Activated CD4-positive, alpha-beta T cell treated with anti-CD3 and anti-CD28 coated beads for 24 hours (primary cell): ENCODE measurements around the gene VPS72.
A peak's percentile ranks its signal among the peaks of the same experiment; 100 is the strongest.
"Not testable (repeated sequence)": the region's sequence is repeated elsewhere in the genome, so short reads cannot be mapped to it uniquely, and the experiment has no call there.

Source experiments
- DNase-seq, 2 donors: peaks; one replicate each; pipeline ENCODE4 v3.0.0-alpha.2; 2020; ENCODE audit warnings: low read depth in 2 of 2

The VPS72 gene, protein sequence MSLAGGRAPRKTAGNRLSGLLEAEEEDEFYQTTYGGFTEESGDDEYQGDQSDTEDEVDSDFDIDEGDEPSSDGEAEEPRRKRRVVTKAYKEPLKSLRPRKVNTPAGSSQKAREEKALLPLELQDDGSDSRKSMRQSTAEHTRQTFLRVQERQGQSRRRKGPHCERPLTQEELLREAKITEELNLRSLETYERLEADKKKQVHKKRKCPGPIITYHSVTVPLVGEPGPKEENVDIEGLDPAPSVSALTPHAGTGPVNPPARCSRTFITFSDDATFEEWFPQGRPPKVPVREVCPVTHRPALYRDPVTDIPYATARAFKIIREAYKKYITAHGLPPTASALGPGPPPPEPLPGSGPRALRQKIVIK

DNA sequence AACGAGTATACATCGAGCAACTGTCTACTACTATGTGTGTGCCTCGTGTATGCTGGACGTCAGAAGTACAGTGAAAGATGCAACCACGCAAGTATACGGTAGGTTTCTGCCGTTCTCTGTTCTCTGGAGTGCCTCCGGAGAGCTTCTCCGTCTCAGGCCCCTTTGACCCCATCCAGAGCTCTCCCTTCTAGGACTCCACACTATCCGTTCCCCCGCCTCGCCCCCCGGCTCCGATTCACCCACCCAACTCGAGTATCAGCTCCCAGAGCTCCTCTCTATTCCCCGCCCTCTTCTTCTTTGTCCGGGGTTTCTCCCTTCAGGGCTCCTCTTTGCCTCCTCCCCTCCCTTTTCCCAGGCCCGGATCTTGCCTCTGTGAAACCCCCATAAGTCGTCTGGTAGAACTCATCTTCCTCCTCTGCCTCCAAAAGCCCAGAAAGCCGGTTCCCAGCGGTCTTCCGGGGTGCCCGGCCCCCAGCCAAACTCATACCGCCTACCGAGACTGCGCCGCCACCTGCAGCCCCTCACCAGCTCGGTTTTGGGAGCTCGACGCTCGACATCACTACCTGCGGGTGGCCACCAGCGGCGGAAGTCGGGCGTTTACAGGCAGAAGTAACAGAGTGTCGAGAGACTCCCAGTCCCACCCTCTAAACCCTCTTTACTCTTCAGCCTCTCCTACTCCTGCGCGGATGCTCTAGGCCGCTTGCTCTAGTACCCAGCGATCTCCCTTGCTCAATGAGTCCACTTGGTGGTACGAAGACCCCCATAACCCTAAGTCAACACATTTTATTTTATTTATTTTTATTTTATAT is at the start of gene VPS72:
VPS72 (minus strand) TSS at position 561 of the 809 bp plus-strand sequence; CDS start at position 485, 76 bp downstream.
- DNase-seq: peak; percentile 77 to 79

DNA sequence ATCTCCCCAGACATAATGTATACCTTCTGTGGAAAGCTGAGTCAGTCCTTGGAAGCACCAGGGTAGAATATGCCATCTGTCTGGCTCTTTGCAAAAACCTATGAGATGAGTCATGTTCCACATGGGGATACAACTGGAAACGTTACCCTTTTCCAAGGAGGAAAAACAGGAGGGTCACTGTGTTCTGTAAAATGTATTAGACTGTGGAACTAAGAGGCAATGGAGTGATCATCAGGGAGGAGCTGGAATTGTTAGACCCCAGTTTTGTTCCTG is 48.4 kb upstream of the VPS72 start:
- DNase-seq: no peak

DNA sequence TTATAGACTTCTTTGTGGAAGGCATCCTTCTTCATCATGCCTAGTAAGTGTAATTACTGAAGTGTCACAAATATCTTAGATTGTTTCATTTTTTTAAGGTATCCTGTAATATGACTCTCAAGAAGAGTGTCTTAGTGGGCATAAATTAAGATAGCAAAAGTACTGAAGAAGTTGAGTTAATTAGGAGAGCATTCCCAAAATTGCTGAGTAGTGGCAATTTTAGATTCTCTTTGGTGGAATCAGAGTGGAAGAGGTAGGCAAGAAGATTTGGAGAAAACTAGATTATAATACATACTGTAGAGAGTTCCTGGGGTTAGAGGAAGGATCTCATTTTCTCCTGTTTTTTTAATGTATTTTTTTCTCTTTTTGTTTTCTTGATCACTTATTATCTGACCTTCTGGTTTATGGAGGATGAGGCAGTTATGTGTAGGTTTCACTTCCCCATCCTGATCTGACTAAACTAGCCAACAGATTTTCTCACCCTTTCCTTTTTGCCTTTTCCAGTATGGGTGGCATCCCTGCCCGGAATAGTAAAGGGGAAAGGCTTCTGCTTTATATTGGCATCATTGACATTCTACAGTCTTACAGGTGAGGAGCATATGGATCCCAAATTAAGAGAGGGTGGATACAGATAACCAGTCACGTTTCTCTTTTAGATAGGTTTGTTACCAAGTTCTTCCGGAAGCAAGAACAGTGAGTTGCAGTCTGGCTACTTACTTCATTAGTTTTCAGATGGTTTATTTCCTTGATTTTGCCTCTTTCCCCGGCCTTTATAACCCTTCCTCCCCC is 47.9 kb upstream of the VPS72 start:
- no peak for DNase-seq

DNA sequence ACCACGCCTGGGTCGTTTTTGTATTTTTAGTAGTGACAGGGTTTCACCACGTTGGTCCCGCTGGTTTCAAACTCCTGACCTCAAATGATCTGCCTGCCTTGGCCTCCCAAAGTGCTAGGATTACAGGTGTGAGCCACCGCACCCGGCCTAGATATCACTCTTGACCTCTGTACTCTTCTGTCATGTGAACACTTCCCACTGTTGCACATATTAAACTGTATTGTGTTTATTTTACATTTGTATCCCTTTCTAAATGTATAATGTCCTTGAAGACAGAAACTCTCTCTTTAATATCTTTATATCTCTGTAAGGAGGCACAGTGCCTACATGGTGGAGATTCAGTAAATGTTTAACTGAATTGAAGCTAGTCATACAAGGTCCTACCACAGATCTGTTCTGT is 45.2 kb upstream of the VPS72 start:
- no peak for DNase-seq

DNA sequence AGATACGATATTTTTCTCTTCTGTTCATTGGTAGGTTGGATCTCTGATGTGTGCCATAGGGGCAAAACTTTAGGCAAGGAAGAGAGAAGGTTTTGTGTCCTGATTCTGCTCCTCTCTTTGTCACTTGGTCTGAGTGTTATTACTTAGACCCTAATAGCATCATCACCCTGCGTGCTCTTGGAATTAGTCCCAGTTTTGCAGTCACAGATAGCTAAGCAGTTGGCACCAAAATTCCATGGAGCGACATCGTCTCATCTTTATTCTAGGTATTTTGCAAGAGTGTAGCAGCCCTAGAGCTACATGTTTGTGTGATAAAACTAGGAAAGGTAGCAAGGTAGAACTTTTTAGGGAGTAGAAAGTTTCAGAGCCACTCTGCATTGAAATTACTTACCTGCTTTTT is 32.1 kb upstream of the VPS72 start:
- no peak for DNase-seq

DNA sequence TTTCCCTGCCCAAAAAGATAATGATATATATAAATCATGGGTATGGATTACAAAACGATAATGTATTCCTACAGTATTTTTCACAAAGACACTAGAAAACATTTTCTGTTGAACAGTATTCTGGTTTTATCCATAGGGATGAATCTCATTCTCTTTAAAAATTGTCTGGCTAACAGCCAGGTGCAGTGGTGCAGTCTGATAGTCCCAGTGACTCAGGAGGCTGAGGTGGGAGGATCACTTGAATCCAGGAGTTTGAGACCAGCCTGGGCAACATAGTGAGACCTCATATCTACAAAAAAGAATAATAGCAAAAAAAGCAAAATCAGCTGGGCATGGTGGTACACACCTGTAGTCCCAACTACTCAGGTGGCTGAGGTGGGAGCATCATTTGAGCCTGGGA is 31.6 kb upstream of the VPS72 start:
- no peak for DNase-seq

DNA sequence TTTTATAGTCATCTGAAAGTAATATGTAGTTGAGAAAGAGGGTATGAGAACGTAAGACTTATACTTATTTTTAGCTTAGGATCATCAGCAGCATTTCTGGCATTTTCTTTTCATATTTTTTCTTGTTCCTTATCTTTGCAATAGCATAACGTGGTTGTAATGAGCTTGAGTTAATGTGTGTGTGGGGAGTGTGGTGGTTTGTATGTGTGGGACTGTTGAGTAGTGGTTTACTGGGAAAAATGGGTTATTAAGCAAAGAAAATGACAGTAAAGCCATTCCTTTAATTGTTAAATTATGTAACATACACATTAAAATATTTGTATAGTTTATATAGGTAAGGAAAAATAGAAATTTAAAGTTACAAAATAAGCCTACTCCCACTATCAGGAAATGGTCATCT is 23.6 kb upstream of the VPS72 start:
- no peak for DNase-seq

DNA sequence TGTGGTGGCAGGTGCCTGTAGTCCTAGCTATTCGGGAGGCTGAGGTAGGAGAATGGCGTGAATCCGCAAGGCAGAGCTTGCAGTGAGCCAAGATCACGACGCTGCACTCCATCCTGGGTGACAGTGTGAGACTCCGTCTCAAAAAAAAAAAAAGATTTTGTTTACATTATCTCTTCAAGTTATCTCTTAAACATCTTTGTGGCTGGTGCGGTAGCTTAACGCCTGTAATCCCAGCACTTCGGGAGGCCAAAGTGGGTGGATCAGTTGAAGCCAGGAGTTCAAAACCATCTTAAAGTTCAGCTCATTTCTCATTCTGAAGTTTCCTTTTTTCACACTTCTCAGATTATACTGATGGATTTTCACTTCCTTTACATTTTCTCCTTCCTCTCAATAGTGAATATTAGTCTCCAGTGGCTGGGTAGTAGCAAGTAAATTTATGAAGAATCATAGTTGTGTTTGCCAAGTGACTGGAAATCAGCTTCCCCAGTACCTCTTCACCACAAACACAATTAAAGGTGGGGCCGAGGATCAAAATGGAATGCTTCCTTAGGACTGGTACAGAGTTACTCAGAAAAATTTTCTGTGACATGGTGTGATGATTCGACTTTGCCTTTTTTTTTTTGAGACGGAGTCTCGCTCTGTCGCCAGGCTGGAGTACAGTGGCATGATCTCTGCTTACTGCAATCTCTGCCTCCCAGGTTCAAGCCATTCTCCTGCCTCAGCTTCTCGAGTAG is 22.1 kb upstream of the VPS72 start:
- no peak for DNase-seq

DNA sequence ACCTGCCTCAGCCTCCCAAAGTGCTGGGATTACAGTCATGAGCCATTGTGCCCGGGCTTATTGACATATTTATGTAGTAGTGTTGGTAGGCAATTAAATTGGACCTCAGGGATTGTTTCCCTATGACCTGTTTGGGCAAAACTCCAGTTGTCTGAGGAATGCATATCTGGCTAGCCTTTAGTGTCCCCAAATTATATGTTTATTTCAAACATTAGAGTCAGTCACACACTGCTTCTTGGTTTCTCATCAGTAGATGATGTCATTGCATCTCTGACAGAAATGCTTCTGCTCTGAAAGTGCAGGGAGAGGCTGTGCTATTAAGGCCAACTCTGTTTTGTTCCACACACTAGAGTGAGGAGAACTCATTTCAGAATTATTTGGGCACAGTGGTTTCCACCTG is 20.8 kb upstream of the VPS72 start:
- DNase-seq: no peak

DNA sequence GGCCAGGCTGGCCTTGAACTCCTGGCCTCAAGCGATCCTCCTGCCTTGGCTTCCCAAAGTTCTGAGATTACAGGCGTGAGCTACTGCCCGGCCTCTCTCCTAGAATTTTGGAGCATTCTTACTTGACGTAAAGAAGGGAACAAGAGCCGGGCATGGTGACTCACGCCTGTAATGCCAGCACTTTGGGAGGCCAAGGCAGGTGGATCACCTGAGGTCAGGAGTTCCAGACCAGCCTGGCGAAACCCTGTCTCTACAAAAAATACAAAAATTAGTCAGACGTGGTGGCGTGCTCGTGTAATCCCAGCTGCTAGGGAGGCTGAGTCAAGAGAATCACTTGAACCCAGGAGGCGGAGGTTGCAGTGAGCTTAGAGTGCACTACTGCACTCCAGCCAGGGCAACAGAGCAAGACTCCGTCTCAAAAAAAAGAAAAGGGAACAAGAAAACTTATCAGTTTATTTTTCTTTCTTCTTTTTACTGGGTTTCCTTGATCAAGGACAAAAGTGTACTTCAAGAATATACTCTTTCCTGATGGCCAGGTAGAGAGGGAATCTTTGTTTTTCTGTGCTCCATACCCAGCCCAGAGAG is 15.5 kb upstream of the VPS72 start:
- not testable (repeated sequence) for DNase-seq

DNA sequence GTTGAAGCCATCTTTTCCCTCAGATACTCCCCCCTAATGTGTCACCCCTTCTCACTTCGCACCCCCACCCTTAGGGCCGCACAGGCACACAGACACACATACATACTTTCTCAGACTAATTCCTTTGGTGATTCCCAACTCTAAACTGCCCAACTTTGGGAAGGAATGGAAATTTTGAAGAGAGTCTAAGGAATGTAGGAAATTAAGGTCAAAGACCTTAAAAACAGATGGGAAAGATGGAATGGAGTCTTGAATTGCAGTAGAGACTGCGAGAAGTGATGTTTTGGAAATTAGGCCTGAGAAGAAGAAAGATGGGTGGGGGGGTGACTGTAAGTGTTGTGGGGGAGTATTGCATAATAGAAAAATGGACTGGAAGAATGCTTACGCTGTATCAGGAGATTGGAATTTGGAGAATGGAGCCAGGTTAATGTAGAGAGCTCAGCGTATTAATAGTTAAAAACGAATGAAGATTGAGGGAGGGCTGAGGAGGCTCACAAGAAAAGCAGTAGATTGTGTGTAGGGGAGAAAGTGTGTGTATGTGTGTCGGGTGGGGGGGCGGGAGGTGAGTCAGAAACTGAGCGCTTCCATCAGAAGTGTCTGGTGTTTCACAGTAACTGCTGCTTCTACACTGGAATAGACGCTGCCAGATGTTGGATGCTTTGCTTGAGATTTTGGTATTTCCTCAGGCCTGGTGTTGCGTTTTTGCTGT is 10.0 kb upstream of the VPS72 start:
- DNase-seq: no peak

DNA sequence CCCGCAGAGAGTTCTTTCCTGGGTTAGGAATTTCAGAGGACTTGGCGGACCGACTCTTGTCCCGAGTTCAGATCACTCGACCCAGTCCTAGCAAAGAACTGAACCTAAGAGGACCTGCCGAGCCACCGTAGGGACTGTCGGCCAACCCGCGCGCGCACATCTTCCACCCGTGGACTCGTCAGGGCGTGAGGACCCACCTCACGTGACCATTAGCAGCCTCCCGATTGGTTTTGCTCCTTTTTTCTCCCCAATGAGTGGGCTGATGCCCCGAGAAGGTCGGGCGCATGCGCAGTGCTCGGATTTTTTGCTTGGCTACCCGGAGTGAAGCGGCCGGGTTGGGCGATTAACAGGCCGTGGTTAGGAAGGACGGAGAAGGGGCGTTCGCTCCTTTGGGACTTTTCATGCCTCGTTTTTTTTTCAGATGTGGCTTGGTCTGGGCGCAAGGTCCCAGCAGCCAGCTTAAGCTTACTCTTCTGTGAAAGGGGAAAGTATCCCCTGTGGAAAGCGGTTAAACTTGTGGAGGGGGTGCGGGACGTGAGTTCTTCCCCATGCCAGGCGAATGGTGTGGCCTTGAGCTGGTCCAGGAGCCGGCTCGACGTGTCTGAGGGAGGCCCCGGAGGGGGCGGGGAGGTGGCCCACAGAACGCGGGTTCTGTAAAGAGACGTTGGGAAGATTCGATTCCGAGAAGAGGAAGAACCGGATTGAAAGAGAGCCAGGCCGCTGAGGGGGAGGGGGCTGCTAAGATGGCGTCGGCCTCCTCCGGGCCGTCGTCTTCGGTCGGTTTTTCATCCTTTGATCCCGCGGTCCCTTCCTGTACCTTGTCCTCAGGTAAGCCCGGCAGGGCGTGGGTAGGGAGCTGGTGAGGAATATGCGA is 8.5 kb upstream of the VPS72 start, which contains the start of gene PIP5K1A:
PIP5K1A (plus strand) TSS at position 299 of the 874 bp plus-strand sequence; CDS start at position 744, 445 bp downstream.
- peak; percentile 99 for DNase-seq

DNA sequence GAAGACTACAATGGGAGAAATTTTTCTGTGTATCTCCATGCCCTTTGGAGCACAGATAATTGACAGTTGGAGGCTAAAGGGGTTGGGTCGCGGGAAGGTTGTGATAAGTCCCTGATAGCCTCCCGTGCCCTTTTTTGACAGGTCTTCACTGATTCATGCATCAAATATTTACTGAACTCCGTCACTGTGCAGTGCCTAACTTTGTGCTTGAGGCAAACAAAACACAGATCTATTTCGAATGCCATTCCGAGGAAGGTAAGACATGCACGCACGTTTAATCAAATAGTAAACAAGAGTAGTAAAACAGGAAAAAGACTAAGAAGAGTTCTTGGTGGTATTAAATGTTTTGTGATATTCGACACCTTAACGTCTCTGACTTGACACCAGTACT is 7.9 kb upstream of the VPS72 start:
- DNase-seq: no peak

DNA sequence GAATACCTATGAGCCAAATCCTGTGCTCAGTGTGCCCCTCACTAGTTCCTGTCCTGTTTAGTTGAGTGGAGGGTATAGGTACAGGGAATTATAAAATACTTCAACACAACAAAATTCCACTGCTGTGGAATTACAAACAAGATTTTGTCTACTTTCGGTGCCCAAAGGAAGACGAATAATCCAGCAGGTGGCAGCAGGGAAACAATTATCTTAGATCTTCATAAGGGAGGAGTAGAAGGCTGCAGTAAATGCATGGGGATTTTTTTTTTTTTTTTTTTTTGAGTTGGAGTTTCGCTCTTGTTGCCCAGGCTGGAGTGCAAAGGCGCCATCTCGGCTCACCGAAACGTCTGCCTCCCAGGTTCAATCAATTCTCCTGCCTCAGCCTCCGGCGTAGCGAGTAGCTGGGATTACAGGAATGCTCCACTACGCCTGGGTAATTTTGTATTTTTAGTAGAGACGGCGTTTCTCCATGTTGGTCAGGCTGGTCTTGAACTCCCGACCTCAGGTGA is 6.3 kb upstream of the VPS72 start:
- no peak for DNase-seq

DNA sequence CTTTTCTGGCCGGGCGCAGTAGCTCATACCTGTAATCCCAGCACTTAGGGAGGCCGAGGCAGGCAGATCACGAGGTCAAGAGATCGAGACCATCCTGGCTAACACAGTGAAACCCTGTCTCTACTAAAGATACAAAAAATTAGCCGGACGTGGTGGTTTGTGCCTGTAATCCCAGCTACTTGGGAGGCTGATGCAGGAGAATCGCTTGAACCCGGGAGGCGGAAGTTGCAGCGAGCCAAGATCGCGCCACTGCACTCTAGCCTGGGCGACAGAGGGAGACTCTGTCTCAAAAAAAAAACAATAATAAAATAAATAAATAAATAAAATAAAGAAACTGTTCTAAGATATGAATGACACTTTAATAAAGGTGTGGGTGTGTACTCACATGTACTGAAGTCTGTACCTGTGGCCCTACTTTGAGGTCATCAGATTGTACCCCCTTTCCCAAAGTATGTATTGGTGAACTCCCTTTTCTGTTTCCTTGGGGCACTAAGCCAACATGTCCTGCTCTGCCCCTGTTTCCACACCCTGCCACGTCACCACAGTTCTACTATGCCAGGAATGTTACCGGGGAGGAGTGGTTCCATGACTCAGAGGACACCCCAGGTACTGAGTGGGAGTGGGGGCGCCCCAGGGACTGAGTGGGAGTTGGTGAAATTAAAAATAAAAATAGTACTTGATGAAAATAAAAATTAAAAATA is 5.0 kb upstream of the VPS72 start:
- not testable (repeated sequence) for DNase-seq

DNA sequence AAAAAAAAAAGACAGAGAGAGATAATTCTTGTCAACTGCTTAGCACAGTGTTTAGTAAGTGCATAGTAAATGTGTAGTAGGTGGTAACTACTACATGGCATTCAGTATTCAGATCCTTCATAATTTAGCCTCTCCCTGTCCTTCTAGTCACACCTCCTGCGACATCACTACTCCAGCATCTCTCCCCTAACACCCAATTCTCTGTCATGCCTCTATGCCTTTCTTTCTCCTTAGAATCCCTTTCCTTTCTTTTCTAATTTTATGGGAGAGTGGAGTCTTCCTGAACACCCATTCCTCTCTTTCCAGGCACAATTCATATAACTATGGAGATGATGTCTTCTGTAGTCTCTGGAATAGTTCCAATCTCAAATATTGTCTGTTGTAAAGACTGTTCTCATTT is 3.9 kb upstream of the VPS72 start:
- no peak for DNase-seq

DNA sequence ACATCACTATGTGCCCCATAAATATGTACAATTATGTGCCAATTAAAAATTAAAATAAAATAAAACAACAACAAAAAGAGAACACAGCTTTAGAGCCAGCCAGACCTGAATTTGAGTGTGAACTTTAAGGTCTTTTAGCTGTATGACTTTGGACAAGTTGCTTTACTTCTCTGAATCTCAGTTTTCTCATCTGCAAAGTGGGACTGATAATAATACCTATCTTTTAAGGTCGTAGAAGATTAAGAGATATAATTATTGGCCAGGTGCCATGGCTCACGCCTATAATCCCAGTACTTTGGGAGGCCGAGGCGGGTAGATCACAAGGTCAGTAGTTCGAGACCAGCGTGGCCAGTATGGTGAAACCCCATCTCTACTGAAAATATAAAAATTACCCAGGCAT is 3.3 kb upstream of the VPS72 start:
- no peak for DNase-seq

DNA sequence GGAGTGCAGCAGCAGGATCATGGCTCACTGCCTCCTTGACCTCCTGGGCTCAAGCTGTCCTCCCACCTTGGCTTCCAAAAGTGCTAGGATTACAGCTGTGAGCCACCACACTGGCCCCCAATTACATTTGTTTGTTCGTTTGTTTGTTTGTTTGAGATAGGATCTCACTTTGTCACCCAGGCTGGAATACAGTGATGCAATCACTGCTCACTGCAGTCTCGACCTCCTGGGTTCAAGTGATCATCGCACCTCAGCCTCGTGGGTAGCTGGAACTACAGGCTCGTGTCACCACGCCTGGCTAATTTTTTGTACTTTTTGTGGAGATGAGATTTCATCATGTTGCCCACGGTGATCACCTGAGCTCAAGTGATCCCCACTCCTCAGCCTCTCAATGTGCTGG is 2.0 kb upstream of the VPS72 start:
- no peak for DNase-seq

DNA sequence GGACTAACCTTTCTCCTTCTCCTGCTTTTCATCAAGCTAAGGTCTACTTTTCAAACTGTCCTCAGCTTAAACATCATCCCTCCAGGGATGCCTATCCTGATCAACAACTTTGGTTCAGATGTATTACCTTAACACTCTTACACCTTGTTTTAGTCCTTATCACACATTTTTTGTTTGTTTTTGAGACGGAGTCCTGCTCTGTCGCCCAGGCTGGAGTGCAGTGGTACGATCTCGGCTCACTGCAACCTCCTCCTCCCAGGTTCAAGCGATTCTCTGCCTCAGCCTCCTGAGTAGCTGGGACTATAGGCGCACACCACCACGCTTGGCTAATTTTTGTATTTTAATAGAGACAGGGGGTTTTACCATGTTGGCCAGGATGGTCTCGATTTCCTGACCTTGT is 1.3 kb downstream of the VPS72 start:
- DNase-seq: not testable (repeated sequence)
